Measurements from ENCODE around the gene RAB3A.

RAB3A gene

GRCh38 chr19:18171605-18172327, 32.1 kb downstream of the RAB3A start:
- TF ChIP-seq REST (IDR thresholded peaks at IDR 0.05; ENCODE audit: insufficient read depth in 1 of 2, low read depth in 2 of 2, low read length in 2 of 2) (no peak), TAF1 (IDR thresholded peaks at IDR 0.05; ENCODE audit: borderline replicate concordance, insufficient read depth, low read length) (no peak), POLR2AphosphoS5 (IDR thresholded peaks at IDR 0.05; ENCODE audit: low read depth, low read length) (no peak), SIN3A (IDR thresholded peaks at IDR 0.05; ENCODE audit: borderline replicate concordance, insufficient read depth, low read length) (no peak), FOXP2 (optimal IDR thresholded peaks at IDR 0.05; ENCODE audit: borderline replicate concordance, extremely low read depth, extremely low read length, insufficient read depth) (no peak)

GRCh38 chr19:18170714-18171255, 33.1 kb downstream of the RAB3A start:
- TF ChIP-seq SIN3A (IDR thresholded peaks at IDR 0.05; ENCODE audit: borderline replicate concordance, insufficient read depth, low read length) (no peak), REST (IDR thresholded peaks at IDR 0.05; ENCODE audit: insufficient read depth in 1 of 2, low read depth in 2 of 2, low read length in 2 of 2) (no peak), POLR2AphosphoS5 (IDR thresholded peaks at IDR 0.05; ENCODE audit: low read depth, low read length) (no peak), FOXP2 (optimal IDR thresholded peaks at IDR 0.05; ENCODE audit: borderline replicate concordance, extremely low read depth, extremely low read length, insufficient read depth) (no peak), TAF1 (IDR thresholded peaks at IDR 0.05; ENCODE audit: borderline replicate concordance, insufficient read depth, low read length) (no peak)

- no peak for TF ChIP-seq SIN3A (IDR thresholded peaks at IDR 0.05; ENCODE audit: borderline replicate concordance, insufficient read depth, low read length)
- TF ChIP-seq TAF1 (IDR thresholded peaks at IDR 0.05; ENCODE audit: borderline replicate concordance, insufficient read depth, low read length): no peak
- no peak for TF ChIP-seq POLR2AphosphoS5 (IDR thresholded peaks at IDR 0.05; ENCODE audit: low read depth, low read length)
- TF ChIP-seq FOXP2 (optimal IDR thresholded peaks at IDR 0.05; ENCODE audit: borderline replicate concordance, extremely low read depth, extremely low read length, insufficient read depth): no peak
- no peak for TF ChIP-seq REST (IDR thresholded peaks at IDR 0.05; ENCODE audit: insufficient read depth in 1 of 2, low read depth in 2 of 2, low read length in 2 of 2)
Observed at GRCh38 chr19:18168673-18169381, 35.0 kb downstream of the RAB3A start.

- TF ChIP-seq TAF1 (IDR thresholded peaks at IDR 0.05; ENCODE audit: borderline replicate concordance, insufficient read depth, low read length) (no peak), POLR2AphosphoS5 (IDR thresholded peaks at IDR 0.05; ENCODE audit: low read depth, low read length) (no peak), SIN3A (IDR thresholded peaks at IDR 0.05; ENCODE audit: borderline replicate concordance, insufficient read depth, low read length) (no peak), REST (IDR thresholded peaks at IDR 0.05; ENCODE audit: insufficient read depth in 1 of 2, low read depth in 2 of 2, low read length in 2 of 2) (no peak), FOXP2 (optimal IDR thresholded peaks at IDR 0.05; ENCODE audit: borderline replicate concordance, extremely low read depth, extremely low read length, insufficient read depth) (no peak)
Observed at GRCh38 chr19:18167975-18168645, 35.7 kb downstream of the RAB3A start.

All from PFSK-1 (cell line).